PC-9 (cell line): ENCODE data around the gene DBF4B. TPM values are rescaled to one million over a fixed set of nuclear protein-coding genes. Genes with fewer than 3 reads are reported as not detected.

Experiments used
- BruUV-seq: library from RNA; stranded (reverse); fragments of 400-500 nt; replicated peaks from 2 replicates; lab custom pipeline; 2021; lab: Mats Ljungman, UMichigan
- CTCF ChIA-PET: fragments of 300-600 bp; sonication (Branson Sonifier 250); formaldehyde crosslinking; loops from one replicate; lab custom pipeline; 2022; ENCODE audit warnings: antibody characterized with exemption; lab: Charles Lee
- POLR2A ChIA-PET: fragments of 300-600 bp; sonication (Branson Sonifier 250); formaldehyde crosslinking; loops from one replicate; lab custom pipeline; 2022; ENCODE audit warnings: antibody characterized with exemption; ENCODE audit not compliant: unreplicated experiment; lab: Charles Lee
- DNase-seq, 2 experiments: peaks; one replicate each; pipeline versions ENCODE4 v3.0.0 to v3.0.0-alpha.2; 2015 to 2022; ENCODE audit warnings: mixed read lengths in 1 of 2
- H2AFZ ChIP-seq: fragments of 200-600 bp; sonication (generic); 2 replicates; pipeline ENCODE4 v1.8.1; 2017; ENCODE audit warnings: antibody characterized with exemption
- H3F3A ChIP-seq: fragments of 200-600 bp; sonication (generic); 2 replicates; pipeline ENCODE4 v1.8.1; 2017; ENCODE audit warnings: antibody characterized with exemption, mild to moderate bottlenecking, low read depth; ENCODE audit not compliant: insufficient read depth
- H3K27ac ChIP-seq: fragments of 200-600 bp; sonication (generic); 2 replicates; pipeline ENCODE4 v1.6.1; 2016; ENCODE audit warnings: mixed run types
- H3K27me3 ChIP-seq: fragments of 200-600 bp; sonication (generic); 2 replicates; pipeline ENCODE4 v1.6.1; 2016; ENCODE audit warnings: low read depth, mixed run types; ENCODE audit not compliant: insufficient read depth
- H3K36me3 ChIP-seq: fragments of 200-600 bp; sonication (generic); 2 replicates; pipeline ENCODE4 v1.6.1; 2016; ENCODE audit warnings: low read depth, mixed run types
- H3K4me1 ChIP-seq: fragments of 200-600 bp; sonication (generic); replicated peaks from 2 replicates; pipeline ENCODE4 v1.6.1; 2016; ENCODE audit warnings: mixed run types; ENCODE audit not compliant: insufficient read depth
- H3K4me2 ChIP-seq: fragments of 200-600 bp; sonication (generic); 2 replicates; pipeline ENCODE4 v1.6.1; 2017; ENCODE audit warnings: mixed run types
- H3K4me3 ChIP-seq: fragments of 200-600 bp; sonication (generic); 2 replicates; pipeline ENCODE4 v1.6.1; 2016; ENCODE audit warnings: mixed run types
- H3K79me2 ChIP-seq: fragments of 200-600 bp; sonication (generic); 2 replicates; pipeline ENCODE4 v1.6.1; 2017; ENCODE audit warnings: low read depth, mixed run types
- H3K9me2 ChIP-seq: fragments of 200-600 bp; sonication (generic); 2 replicates; pipeline ENCODE4 v1.8.1; 2017; ENCODE audit warnings: mild to moderate bottlenecking; ENCODE audit not compliant: insufficient read depth
- H3K9me3 ChIP-seq: fragments of 200-600 bp; sonication (generic); 2 replicates; pipeline ENCODE4 v1.8.1; 2016; ENCODE audit warnings: low read depth; ENCODE audit not compliant: insufficient read depth
- H4K20me1 ChIP-seq: fragments of 200-600 bp; sonication (generic); 2 replicates; pipeline ENCODE4 v1.8.1; 2017; ENCODE audit not compliant: insufficient read depth
- CTCF ChIP-seq: fragments of 200-600 bp; sonication (generic); conservative IDR thresholded peaks from 2 replicates; pipeline ENCODE4 v1.6.1; 2017; ENCODE audit warnings: mixed run types, antibody characterized with exemption, mild to moderate bottlenecking, moderate library complexity
- EZH2 ChIP-seq: fragments of 200-600 bp; sonication (generic); IDR thresholded peaks from 2 replicates; pipeline ENCODE4 v1.8.0; 2017; ENCODE audit warnings: antibody characterized with exemption, low read depth
- intact Hi-C: fragments of 100-400 bp; cut with micrococcal nuclease; formaldehyde crosslinking; loops from one replicate; pipeline ENCODE4 v1.10.0; 2022; ENCODE audit not compliant: unreplicated experiment
- total RNA-seq: library from RNA; stranded (reverse); gene quantifications from 2 replicates; pipeline ENCODE4 v1.2.3, GENCODE V29; 2021

DBF4B gene
- total RNA-seq, 1 experiment from 2014 or later: 33.3 TPM

DNA sequence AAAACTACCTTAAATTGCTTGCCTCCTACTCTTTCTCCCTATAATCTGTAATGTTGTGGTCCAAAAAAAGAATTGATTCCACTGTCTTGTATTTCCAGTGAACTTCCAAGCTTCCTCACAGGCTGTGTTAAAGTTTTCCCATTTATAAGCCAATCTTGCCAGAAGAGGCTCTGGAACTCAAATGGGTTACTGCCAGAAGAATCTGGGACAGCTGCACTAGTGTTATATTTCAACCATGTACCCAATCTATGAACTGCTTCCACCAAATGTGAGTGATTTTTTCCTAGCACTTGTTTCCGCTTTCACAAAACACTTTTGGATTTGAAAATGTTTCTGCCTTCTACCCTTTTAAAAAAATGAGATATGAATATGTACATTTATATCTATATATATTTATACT, 20.7 kb upstream of the DBF4B start:
- Histone ChIP-seq H3K4me1 (peaks cover 14% of the 10 kb centered on the region), H3K4me3 (no peak overlapping the region), H3K27me3 (no peaks in the 10 kb centered on the region), H3K4me2 (no peak overlapping the region), H3K79me2 (peaks cover 39% of the 10 kb centered on the region), H3K27ac (no peak overlapping the region), H3K9me2 (no peaks in the 10 kb centered on the region), H3K9me3 (no peaks in the 10 kb centered on the region), H2AFZ (no peak overlapping the region), H4K20me1 (no peaks in the 10 kb centered on the region), H3F3A (peaks cover 23% of the 10 kb centered on the region; the same call in 1 of the 2 replicates), H3K36me3 (0 out of 2 replicates have a peak, but pooled peaks cover 13% of the 10 kb centered on the region)
- no peak for DNase-seq
- ChIA-PET POLR2A (no interaction called here), CTCF (no interaction called here)
- no peak for TF ChIP-seq EZH2
- no peak for TF ChIP-seq CTCF
- BruUV-seq: no TSS peak
- intact Hi-C loops: no loop called here

- BruUV-seq: no TSS peak
- POLR2A ChIA-PET: no interaction called here
These were observed 20.3 kb upstream of the DBF4B start for GRCh38 chr17:44688200-44688599.

DNA sequence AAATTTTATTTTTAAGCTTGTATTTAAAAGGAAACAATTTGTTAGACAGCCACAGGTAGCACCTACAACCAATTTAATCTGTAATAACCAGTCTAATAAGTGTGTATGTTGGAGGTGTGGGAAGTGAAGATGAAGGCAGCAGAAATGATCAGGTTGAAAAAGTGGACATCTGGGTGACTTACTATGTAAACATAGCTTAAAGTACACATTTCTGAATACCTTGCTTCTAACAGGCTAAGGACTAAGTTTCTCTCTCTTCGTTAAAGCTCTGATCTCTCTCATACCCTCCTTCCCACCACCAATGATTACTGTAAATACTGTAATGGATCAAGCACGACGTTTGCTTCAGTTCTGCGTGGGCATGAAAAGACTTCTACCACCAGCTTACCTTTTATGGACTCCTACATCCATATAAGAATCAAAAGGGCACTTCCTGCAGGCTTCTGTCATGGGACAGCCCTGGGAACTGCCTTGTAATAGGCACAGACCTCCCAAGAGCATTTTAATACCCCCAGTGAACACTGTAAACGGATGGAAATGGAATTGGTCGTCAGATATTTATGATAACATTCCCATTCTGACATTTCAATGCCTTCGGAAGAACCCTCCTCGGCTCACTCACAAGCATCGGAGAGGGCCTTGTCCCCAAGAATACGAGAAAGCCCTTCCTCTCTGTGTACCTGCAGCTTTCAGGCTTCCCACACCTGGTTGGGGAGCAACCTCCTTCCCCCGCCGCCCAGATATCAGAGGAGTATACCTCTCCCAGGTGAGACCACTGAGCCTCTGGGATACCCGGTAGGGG, 19.6 kb upstream of the DBF4B start:
- no peak for DNase-seq
- intact Hi-C loops: no loop called here
- Histone ChIP-seq H3K36me3 (0 out of 2 replicates have a peak, but pooled peaks cover 4% of the 10 kb centered on the region), H3K9me3 (no peaks in the 10 kb centered on the region), H4K20me1 (no peaks in the 10 kb centered on the region), H3K79me2 (peaks cover 39% of the 10 kb centered on the region), H3K9me2 (no peaks in the 10 kb centered on the region), H3K27me3 (no peaks in the 10 kb centered on the region), H3K27ac (peak overlapping the region; percentile 55), H2AFZ (peak overlapping the region; percentile 99), H3K4me3 (peak overlapping the region; percentile 100), H3F3A (peaks cover 17% of the 10 kb centered on the region; the same call in 1 of the 2 replicates), H3K4me2 (peak overlapping the region; percentile 85), H3K4me1 (peaks cover 14% of the 10 kb centered on the region)
- ChIA-PET CTCF (no interaction called here), POLR2A (interaction anchor here (0.6 kb wide), 1 partner anchor 110 kb away, joined by 4 read pairs; no protein-coding TSS in a partner anchor)
- TF ChIP-seq EZH2: no peak
- no peak for TF ChIP-seq CTCF
- BruUV-seq: TSS peak; percentile 46

More at GRCh38 chr17:44688200-44688599, 20.3 kb upstream of the DBF4B start:
- TF ChIP-seq CTCF: no peak
- no peak for TF ChIP-seq EZH2
- peaks cover 23% of the 10 kb centered on the region; the same call in 1 of the 2 replicates for H3F3A ChIP-seq
- H3K36me3 ChIP-seq: 0 out of 2 replicates have a peak, but pooled peaks cover 11% of the 10 kb centered on the region
- peak overlapping the region; percentile 100; the same call in 1 of the 2 replicates for H3K4me3 ChIP-seq
- no peak for DNase-seq
- intact Hi-C loops: no loop called here
- no peaks in the 10 kb centered on the region for H3K27me3 ChIP-seq
- CTCF ChIA-PET: no interaction called here
- peak overlapping the region; percentile 85 for H3K4me2 ChIP-seq
- H3K27ac ChIP-seq: no peak overlapping the region
- no peaks in the 10 kb centered on the region for H3K9me3 ChIP-seq
- no peaks in the 10 kb centered on the region for H3K9me2 ChIP-seq
- peaks cover 14% of the 10 kb centered on the region for H3K4me1 ChIP-seq
- peaks cover 39% of the 10 kb centered on the region for H3K79me2 ChIP-seq
- H2AFZ ChIP-seq: no peak overlapping the region
- no peaks in the 10 kb centered on the region for H4K20me1 ChIP-seq
